Measurements from ENCODE around the gene HERC4.
"Not testable (repeated sequence)": the region's sequence is repeated elsewhere in the genome, so short reads cannot be mapped to it uniquely, and the experiment has no call there.

Gene HERC4

DNA sequence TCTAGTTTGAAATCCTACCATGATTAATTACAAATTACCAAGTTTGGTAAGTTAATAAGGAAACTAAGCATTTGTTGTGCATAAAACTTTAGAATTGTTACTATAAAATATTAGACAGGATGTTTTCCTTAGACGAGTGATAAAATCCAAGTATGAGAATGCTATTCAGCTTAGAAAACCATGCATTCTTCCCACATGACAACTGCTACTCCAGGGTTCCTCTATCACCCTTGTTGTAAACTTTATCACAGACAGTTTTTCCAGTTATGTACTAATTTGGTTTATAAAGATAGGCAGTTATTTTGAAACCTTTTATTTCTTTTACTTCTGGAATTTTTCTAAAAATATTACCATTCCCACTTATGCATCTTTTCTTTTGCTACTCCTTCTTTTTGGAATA lies 138.7 kb downstream of the HERC4 start:
- no peak for DNase-seq

DNA sequence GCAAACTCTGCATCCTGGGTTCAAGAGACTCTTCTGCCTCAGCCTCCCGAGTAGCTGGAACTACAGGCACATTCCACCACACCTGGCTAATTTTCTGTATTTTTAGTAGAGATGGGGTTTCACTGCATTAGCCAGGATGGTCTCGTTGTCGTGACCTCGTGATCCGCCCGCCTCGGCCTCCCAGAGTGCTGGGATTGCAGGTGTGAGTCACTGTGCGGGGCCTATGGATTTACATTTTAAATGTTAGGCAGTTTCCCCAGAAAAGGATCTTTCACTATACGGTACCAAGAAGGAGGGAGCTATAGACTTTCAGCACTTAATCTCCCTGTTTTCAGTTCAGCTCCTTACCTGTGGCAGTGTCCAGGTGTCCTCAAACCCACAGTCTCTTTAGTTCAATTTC lies 139.9 kb downstream of the HERC4 start:
- no peak for DNase-seq

DNA sequence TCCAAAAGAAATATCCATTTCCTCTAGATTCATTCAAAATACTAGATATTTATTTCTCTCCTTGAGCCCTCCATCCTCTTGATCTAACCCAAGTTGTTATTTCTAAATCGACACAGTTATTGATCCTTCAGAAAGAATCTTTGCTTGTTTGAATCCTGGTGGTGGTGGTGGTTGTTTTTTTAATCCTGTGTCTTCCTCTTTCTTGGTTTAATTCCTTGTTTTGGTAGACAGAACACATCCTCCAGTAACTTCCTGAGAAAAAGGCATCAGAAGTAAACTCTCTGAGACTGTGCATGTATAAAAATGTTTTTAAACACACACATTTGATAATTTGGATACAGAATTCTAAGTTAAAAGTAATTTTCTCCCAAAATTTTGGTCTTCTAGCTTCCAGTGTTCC lies 140.7 kb downstream of the HERC4 start:
- DNase-seq, result no peak

DNA sequence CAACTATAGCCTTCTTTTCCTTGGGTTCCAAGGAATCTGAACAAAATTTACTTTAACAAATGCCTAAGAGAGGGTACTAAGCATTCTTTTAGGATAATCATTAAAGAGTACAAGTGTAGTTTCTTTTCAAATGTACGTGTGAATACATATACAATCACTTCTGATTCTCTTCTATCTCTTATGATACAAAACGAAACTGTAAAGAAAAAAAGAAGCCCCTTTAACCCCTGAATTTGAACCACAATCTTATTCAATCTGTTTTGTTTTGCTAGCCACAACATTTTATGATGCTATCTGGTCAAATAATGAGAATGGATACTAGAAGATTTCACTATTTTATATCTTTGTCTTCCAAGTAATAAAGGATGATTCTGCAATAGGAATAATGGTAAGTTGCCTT lies 141.9 kb downstream of the HERC4 start:
- no peak for DNase-seq

DNA sequence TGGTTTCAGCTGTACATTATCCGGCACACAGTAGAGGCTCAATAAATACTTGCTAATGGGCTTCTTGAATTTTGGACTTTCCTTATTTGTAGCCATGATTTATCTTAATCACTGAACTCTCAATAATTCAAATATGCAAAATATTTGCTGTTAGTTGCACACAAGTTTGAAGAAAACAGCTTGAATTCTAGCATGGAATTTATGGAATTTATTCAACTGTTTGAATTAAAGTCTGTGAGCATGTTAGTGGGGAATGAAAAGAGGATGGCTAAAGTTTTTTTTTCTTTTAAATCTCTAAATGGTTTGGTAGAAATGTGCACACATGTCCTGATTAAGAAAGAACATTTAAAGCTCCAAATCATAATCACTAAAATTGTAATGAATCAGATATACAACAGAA lies 148.1 kb downstream of the HERC4 start:
- no peak for DNase-seq

DNA sequence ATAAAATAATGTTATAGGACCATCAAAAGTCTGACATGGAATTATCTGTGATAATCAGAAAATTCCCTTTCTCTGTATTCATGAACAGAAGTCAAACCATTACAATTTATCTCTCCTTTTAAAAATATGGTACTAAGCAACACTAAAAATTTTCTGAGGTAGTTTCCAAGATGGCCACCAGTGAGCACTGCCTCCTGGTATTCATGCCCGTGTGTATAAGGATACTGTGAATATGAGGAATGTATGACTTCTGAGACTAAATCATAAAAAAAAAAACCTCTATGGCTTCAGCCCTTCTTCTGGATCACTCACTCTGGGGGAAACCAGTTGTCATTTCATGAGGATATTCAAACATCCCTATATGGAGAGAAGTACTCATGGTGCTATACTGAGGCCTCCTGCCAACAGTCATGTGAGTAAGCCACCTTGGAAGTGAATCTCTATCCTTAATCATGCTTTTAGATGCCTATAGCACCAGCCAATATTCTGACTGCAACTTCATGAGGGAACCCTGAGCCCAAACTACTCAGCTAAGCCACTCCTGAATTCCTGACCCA lies 149.6 kb downstream of the HERC4 start:
- no peak for DNase-seq

DNA sequence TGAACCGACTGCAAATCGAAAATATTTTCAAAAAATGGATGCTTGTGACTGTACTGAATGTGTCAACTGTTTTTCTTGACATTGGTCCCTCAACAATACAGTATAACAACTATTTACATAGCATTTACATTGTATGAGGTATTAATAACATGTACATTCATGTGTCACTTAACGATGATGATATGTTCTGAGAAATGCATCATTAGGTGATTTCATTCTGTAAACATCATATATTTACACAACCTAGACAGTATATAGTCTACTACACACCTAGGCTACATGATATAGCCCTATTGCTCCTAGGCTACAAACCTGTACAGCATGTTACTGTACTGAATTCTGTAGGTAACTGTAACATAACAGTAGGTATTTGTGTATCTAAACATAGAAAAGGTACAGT lies 150.9 kb downstream of the HERC4 start:
- no peak for DNase-seq

DNA sequence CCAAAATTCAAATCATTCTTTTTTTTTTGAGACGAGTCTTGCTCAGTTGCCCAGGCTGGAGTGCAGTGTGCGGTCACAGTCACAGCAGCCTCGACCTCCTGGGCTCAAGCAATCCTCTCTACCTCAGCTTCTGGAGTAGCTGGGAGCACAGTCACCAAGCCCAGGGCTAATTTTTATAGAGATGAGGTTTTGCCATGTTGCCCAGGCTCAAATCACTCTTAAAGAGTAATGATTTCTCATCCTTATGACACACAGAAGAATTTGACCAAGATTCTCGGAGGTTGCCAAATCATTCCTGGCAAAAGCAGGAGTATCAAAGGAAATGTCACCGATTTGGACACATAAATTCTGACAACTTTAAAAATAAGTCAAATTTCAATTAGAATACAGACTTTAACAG lies 151.5 kb downstream of the HERC4 start:
- no peak for DNase-seq

DNA sequence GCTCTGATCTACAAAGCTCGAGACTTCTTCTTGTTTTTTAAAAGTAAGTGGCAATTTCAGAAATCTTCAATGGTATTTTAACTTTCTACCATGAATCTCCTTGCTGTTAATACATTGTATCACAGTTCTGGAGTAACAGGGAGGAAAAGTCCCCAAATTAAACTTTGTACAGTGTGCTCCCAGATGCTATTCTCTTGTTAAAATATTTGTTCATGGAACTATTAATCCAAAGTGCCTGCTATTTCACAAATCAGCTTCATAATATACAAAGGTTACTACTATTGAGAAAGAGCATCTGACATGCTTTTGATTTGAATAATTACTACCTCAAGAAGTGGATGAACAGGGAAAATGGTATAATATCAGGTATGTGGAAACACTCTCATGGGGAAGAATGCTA lies 154.0 kb downstream of the HERC4 start:
- DNase-seq, result no peak

DNA sequence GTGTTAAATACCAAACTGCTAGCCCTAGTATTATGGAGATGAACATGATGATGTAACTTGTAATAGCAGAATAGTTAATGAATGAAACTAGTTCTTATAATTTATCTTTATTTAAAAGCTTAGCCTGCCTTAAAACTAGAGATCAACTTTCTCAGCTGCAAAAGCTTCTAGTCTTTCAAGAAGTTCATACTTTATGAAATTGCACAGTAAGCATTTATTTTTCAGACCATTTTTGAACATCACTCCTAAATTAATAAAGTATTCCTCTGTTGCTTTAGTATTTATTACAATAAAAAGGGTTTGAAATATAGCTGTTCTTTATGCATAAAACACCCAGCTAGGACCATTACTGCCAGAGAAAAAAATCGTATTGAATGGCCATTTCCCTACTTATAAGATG lies 157.4 kb downstream of the HERC4 start:
- no peak for DNase-seq

DNA sequence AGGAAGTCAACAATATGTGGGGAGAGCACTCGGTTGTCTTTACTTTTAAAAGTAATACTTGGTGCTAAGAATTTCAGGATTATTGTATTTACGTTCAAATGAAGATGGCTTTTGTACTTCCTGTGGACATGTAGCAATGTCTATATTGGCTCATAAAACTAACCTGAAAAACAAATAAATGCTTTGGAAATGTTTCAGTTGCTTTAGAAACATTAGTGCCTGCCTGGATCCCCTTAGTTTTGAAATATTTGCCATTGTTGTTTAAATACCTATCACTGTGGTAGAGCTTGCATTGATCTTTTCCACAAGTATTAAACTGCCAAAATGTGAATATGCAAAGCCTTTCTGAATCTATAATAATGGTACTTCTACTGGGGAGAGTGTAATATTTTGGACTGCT lies 157.9 kb downstream of the HERC4 start:
- DNase-seq, result no peak

DNA sequence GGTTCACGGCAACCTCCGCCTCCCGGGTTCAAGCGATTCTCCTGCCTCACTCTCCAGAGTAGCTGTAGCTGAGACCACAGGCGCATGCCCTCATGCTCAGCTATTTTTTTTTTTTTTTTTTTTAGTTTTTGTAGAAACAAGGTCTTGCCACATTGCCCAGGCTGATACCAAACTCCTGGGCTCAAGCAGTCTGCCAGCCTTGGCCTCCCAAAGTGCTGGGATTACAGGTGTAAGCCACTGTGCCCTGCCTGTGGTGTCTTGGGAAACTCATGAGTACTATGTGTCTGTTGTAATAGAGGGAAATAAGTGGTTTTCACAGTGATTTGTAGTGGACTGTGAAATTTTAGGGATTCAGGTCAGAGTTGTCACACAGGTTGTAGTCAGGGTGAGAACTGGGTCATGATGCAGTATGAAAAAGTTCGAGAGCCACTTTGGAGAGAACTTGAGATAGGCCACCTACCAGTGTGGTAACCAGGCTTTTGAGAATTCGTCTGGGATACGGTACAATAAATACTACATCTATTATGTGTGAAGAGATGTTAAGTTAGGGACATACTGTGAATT lies 160.2 kb downstream of the HERC4 start:
- DNase-seq, result no peak

DNA sequence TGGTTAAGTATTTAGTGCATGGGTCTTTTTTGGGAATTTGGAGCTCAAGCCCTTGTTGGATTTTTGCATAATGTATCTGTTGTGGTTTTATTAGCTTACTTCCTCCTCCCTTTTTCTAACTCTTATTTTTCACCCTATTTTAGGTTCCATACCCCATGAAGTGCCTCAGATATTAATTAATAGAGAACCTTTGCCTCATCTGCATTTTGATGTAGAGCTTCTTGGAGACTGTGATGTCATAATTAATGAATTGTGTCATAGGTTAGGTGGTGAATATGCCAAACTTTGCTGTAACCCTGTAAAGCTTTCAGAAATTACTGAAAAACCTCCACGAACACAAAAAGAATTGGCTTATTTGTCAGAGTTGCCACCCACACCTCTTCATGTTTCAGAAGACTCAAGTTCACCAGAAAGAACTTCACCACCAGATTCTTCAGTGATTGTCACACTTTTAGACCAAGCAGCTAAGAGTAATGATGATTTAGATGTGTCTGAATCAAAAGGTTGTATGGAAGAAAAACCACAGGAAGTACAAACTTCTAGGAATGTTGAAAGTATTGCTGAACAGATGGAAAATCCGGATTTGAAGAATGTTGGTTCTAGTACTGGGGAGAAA lies 162.6 kb downstream of the HERC4 start:
- DNase-seq, result no peak

DNA sequence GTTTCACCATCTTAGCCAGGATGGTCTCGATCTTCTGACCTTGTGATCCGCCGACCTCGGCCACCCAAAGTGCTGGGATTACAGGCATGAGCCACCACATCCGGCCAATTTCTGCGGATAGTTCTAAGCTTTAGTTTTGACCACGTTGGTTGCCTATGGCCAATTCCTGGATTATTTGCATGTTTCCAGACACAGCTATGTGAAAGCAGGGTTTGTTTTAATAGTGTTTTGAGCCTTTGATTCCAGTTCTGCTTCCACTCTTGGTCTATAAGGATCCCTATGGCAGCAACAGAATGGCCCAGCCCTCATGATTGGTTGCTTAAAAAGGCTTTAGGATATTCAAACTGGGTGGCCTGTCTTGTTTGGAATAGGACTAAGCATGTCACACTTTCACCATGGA lies 171.5 kb downstream of the HERC4 start:
- DNase-seq, result no peak

DNA sequence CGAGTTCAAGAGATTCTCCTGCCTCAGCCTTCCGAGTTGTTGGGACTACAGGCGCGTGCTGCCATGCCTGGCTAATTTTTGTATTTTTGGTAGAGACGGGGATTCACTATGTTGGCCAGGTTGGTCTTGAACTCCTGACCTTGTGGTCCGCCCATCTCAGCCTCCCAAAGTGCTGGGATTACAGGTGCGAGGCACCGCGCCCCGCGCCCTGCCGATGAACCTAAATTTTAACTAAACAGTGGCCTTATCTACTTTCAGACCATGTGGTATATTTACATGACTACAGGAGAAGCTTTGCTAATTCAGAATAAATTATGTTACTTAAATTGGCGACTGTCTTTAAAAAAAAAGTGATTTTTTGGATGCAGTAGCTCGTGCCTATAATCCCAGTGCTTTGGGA lies 181.4 kb downstream of the HERC4 start:
- no peak for DNase-seq

DNA sequence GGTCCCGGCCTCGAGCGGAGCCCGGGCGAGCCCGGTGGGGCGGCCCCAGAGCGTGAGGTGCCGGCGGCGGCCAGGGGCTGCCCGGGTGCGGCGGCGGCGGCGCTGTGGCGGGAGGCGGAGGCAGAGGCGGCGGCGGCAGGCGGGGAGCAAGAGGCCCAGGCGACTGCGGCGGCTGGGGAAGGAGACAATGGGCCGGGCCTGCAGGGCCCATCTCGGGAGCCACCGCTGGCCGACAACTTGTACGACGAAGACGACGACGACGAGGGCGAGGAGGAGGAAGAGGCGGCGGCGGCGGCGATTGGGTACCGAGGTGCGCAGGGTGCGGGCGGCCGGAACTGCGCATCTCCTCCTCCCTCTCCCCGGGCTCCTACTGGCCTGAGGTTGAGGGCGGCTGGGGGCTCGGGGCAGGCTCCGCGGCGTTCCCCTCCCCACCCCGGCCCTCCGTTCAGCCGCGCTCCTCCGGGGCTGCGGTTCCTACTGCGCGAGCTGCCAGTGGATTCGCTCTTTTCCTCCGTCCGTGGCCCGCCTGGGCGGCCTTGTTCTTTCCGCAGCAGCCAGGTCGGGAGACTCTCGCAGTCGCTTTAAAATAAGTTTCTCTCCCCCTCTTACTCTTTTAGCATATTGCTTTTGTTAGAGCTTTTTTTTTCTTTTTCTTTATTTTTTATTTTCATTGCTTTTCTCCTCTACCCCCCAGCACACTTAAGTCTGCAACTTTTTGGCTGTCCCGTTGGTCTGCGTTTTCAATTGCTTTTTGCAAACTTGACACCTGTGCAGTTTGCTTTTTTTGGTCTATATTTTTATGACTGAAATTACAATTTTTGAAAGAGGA lies 190.0 kb downstream of the HERC4 start:
- DNase-seq, result peak; percentile 14

DNA sequence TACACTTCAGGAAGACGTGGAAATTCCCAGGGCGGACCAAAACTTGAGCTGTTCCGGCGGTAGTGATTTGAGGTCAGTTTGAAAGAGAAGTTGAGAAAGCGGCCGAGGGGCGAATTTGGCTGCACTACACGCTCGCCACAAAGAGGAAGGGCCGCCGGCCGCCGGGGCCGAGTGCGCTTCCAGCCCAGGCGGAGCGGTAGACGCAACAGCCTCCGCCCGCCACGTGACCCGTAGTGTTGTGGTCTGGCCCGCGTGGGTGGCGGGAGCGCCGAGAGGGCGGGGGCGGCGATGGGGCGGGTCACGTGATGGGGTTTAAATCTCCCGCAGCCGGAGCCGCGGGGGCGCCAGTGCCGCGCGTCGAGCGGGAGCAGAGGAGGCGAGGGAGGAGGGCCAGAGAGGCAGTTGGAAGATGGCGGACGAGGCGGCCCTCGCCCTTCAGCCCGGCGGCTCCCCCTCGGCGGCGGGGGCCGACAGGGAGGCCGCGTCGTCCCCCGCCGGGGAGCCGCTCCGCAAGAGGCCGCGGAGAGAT lies 190.7 kb downstream of the HERC4 start, which contains the start of gene SIRT1:
SIRT1 (plus strand) TSS at position 344 of the 529 bp plus-strand sequence; CDS start at position 410, 66 bp downstream.
- peak; percentile 80 for DNase-seq

DNA sequence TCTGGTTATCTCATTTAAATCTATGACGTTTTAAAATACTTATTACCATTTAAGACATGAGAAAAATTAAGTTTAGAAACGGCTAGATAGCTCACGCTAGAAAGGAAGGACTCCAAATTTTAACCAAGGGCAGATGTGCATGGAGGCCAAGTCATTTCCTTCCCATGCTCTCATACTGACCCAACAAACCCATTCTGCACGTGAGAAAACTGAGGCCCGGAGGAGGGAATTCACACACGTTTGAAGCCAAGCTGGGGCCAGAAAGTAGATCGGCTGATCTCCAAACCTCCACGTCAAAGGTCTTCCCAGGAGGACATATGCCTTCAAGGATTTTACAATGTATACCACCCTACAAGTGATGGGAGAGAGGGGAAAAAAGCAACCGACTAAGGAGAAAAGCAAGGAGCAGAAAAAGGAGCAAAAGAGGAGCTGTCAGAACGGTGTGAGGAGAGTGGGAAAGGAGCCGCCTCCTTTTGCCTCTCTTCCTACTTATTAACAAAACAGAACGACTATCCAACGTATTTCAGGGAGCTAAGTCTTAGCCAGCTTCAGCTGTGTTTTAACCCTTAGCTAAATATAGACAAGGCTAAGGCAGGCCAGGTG lies 191.3 kb downstream of the HERC4 start:
- DNase-seq, result no peak

DNA sequence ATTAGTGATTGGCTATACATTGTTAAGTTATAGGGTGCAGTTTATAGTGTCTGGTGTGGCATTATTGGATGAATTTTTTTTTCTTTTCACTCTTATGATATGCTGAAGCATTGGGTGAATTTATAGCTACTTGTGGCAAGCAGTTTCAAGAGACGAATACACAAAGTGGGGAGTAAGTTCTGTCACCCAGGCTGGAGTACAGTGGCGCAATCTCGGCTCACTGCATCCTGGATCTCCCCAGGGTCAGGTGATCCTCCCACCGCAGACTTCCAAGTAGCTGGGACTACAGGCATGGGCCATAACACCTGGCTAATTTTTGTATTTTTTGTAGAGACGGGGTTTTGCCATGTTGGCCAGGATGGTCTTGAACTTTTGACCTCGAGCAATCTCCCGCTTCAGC lies 196.9 kb downstream of the HERC4 start:
- no peak for DNase-seq

DNA sequence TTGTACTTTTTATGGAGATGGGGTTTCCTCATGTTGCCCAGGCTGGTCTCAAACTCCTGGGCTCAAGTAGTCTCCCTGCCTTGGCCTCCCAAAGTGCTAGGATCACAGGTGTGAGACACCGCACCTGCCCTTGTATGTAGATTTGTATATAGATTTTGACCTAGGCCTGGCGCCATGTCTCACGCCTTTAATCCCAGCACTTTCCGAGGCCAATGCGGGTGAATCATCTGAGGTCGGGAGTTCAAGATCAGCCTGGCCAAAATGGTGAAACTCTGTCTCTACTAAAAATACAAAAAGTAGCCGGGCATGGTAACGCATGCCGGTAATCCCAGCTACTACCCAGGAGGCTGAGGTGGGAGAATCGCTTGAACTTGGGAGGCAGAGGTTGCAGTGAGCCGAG lies 197.7 kb downstream of the HERC4 start:
- DNase-seq, result not testable (repeated sequence)

DNA sequence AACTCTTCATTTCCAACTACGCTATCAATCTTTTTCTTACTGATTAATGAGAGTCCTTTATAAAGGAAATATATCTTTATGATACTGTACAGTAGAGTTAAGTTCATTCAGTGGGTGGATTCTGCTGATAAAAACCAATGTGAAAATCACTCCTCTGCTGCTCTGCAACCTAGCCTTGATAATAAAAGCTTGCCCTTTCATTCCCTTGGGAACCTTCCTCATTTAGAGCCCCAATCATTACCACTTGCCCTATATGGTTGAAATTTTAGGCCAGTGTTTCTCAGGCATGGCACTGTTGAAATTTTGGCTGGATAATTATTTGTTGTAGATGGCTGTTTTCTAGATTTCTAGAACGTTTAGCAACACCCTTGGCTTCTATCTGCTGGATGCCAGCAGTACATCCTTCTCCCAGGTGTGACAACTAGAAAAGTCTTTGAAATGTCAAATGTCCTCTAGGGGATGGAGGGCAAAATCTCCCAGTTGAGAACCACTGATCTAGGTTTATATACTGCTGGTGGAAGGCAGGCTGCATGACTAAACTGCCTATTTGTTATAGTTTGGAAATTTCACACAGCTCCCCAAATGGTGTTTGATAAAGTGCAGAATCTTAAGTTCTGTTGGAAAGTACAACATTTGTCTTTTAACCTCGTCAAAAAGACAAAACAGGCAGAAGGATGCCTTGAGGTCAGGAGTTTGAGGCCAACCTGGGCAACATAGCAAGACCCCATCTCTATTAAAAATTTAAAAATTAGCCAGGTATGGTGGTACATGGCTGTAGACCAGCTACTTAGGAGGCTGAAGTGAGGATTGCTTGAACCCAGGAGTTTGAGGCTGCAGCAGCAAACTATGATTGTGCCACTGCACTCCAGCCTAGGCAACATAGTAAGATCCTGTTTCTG lies 199.5 kb downstream of the HERC4 start:
- DNase-seq, result no peak

All from KG1 (cell line).